ENCODE results near the gene CGREF1. TPM values are rescaled to one million over a fixed set of nuclear protein-coding genes. Genes with fewer than 3 reads are reported as not detected.
A peak's percentile ranks its signal among the peaks of the same experiment; 100 is the strongest.

Gene CGREF1
- total RNA-seq, 2 experiments from 2014 or later: not detected

- H3K4me1 ChIP-seq (ENCODE audit: insufficient read depth, low read length, poor library complexity, severe bottlenecking): peaks cover 14% of the 10 kb centered on the region
- H3K36me3 ChIP-seq (ENCODE audit: insufficient read depth, low read length): no peaks in the 10 kb centered on the region
- H3K27ac ChIP-seq (ENCODE audit: low read depth, low read length, poor library complexity, severe bottlenecking): no peak overlapping the region
- intact Hi-C loops (cut with micrococcal nuclease; ENCODE audit: unreplicated experiment): no loop called here
- no peaks in the 10 kb centered on the region for H3K9me2 ChIP-seq (ENCODE audit: insufficient read depth, low read length)
- H4K20me1 ChIP-seq (ENCODE audit: insufficient read depth, low read length): no peaks in the 10 kb centered on the region
- BruUV-seq (replicated peaks): no TSS peak
- no peak overlapping the region for H2AFZ ChIP-seq (ENCODE audit: low read length)
- TF ChIP-seq EZH2phosphoT487 (IDR thresholded peaks at IDR 0.05; ENCODE audit: borderline replicate concordance, low read depth, low read length) (no peak), CTCF (conservative IDR thresholded peaks at IDR 0.05; ENCODE audit: low read length) (no peak)
- no peak overlapping the region for H3K4me2 ChIP-seq (ENCODE audit: low read length)
- H3K79me2 ChIP-seq (ENCODE audit: insufficient read depth, low read depth, low read length): no peaks in the 10 kb centered on the region
- POLR2A ChIA-PET: interaction anchor here (0.9 to 2.0 kb wide), 2 partner anchors 9 to 10 kb away, joined by 4 to 8 read pairs; partner anchors contain the start of gene KHK
- no peak for DNase-seq (ENCODE audit: low spot score)
- no peaks in the 10 kb centered on the region for H3K9me3 ChIP-seq (ENCODE audit: low read length)
- H3K4me3 ChIP-seq (ENCODE audit: low read depth, low read length, poor library complexity, severe bottlenecking): no peak overlapping the region
- CTCF ChIA-PET (ENCODE audit: unreplicated experiment): interaction anchor here (1.4 kb wide), 1 partner anchor 205 kb away, joined by 3 read pairs; no protein-coding TSS in a partner anchor
Measured at GRCh38 chr2:27097341-27097740, 21.6 kb downstream of the CGREF1 start.

DNA sequence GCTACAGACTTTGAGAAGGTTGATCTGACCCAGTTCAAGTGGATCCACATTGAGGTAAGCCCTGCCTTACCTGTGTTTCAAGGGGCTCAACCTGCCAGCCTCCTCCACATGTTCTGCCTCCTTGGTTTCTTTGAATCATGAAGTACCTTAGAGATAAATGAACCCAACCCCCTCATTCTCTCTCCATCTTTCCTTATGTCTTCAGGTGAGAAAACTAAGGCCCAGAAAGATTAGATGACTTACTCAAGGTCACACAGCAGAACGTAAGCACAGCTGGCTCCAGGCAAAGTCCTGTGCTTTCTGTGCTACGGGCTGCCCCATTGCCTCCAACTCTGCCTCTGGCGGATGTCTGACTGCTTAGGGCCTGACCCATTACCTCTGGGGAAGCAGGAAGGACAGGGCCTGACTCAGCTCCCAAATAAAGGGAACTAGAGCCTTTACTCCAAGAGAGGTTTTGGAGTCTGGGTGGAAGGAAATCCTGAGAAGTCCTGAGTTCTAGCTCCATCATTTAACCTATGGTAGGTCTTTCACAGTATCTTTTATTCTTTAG is 22.1 kb downstream of the CGREF1 start:
- ChIA-PET CTCF (ENCODE audit: unreplicated experiment) (interaction anchor here (1.3 to 1.4 kb wide), 2 partner anchors 37 to 206 kb away, joined by 3 to 5 read pairs; no protein-coding TSS in a partner anchor), POLR2A (interaction anchor here (0.6 to 2.0 kb wide), 4 partner anchors 9 to 35 kb away, joined by 3 to 8 read pairs (median 4); partner anchors contain the start of gene KHK)
- no peak for DNase-seq (ENCODE audit: low spot score)
- TF ChIP-seq CTCF (conservative IDR thresholded peaks at IDR 0.05; ENCODE audit: low read length) (no peak), EZH2phosphoT487 (IDR thresholded peaks at IDR 0.05; ENCODE audit: borderline replicate concordance, low read depth, low read length) (no peak)
- H2AFZ ChIP-seq (ENCODE audit: low read length): peak overlapping the region; percentile 93; the same call in 1 of the 2 replicates
- no peaks in the 10 kb centered on the region for H3K36me3 ChIP-seq (ENCODE audit: insufficient read depth, low read length)
- H3K9me2 ChIP-seq (ENCODE audit: insufficient read depth, low read length): no peaks in the 10 kb centered on the region
- H3K4me2 ChIP-seq (ENCODE audit: low read length): peak overlapping the region; percentile 78
- H3K9me3 ChIP-seq (ENCODE audit: low read length): no peaks in the 10 kb centered on the region
- no TSS peak for BruUV-seq (replicated peaks)
- H3K4me1 ChIP-seq (ENCODE audit: insufficient read depth, low read length, poor library complexity, severe bottlenecking): peaks cover 14% of the 10 kb centered on the region
- no peaks in the 10 kb centered on the region for H4K20me1 ChIP-seq (ENCODE audit: insufficient read depth, low read length)
- no peaks in the 10 kb centered on the region for H3K79me2 ChIP-seq (ENCODE audit: insufficient read depth, low read depth, low read length)
- H3K4me3 ChIP-seq (ENCODE audit: low read depth, low read length, poor library complexity, severe bottlenecking): peak overlapping the region; percentile 54
- intact Hi-C loops (cut with micrococcal nuclease; ENCODE audit: unreplicated experiment): no loop called here
- H3K27ac ChIP-seq (ENCODE audit: low read depth, low read length, poor library complexity, severe bottlenecking): no peak overlapping the region
